Chondrocyte (in vitro differentiated cells): Measurements from ENCODE around the gene KCTD16. TPM values are rescaled to one million over a fixed set of nuclear protein-coding genes. Genes with fewer than 3 reads are reported as not detected.

Experiments used
- DNase-seq: peaks from one replicate; pipeline ENCODE4 v3.0.0; 2021; ENCODE audit warnings: mixed read lengths, low spot score
- H3K27ac Mint-ChIP-seq: one replicate; pipeline ENCODE4 v1.8.0; 2021; ENCODE audit warnings: mild to moderate bottlenecking, moderate library complexity, mixed read lengths; ENCODE audit not compliant: unreplicated experiment
- H3K27me3 Mint-ChIP-seq: 2 replicates; pipeline ENCODE4 v1.8.0; 2021; ENCODE audit warnings: low read depth, mixed read lengths
- H3K36me3 Mint-ChIP-seq: 2 replicates; pipeline ENCODE4 v1.8.0; 2021; ENCODE audit warnings: low read depth, mixed read lengths
- H3K4me1 Mint-ChIP-seq: 2 replicates; pipeline ENCODE4 v1.8.0; 2021; ENCODE audit warnings: low read depth, mild to moderate bottlenecking, mixed read lengths
- H3K4me3 Mint-ChIP-seq: one replicate; pipeline ENCODE4 v1.8.0; 2021; ENCODE audit warnings: mild to moderate bottlenecking, moderate library complexity, mixed read lengths; ENCODE audit not compliant: unreplicated experiment
- H3K9me3 Mint-ChIP-seq: 2 replicates; pipeline ENCODE4 v1.8.0; 2021; ENCODE audit warnings: low read depth, mixed read lengths
- CTCF ChIP-seq: fragments of 200-600 bp; sonication (generic); IDR thresholded peaks from 2 replicates; pipeline ENCODE4 v1.5.0; 2021; ENCODE audit warnings: antibody characterized with exemption, mild to moderate bottlenecking, moderate library complexity
- total RNA-seq: library from RNA; stranded (reverse); gene quantifications from 3 replicates; pipeline ENCODE4 v1.2.1, GENCODE V29; 2021

KCTD16 gene
- total RNA-seq, 1 donor from 2014 or later = 1.5 TPM

GRCh38 chr5:144313147-144313726 is 142.6 kb downstream of the KCTD16 start:
- Mint-ChIP-seq H3K27ac (no peak overlapping the region), H3K9me3 (no peaks in the 10 kb centered on the region), H3K27me3 (peaks cover 15% of the 10 kb centered on the region), H3K4me1 (peaks cover 5% of the 10 kb centered on the region), H3K4me3 (no peak overlapping the region), H3K36me3 (no peaks in the 10 kb centered on the region)
- TF ChIP-seq CTCF = no peak
- DNase-seq = no peak

GRCh38 chr5:144315026-144315425 is 144.4 kb downstream of the KCTD16 start:
- H3K27me3 Mint-ChIP-seq = peaks cover 18% of the 10 kb centered on the region
- H3K4me1 Mint-ChIP-seq = no peaks in the 10 kb centered on the region
- no peak for TF ChIP-seq CTCF
- H3K27ac Mint-ChIP-seq = no peak overlapping the region
- H3K36me3 Mint-ChIP-seq = no peaks in the 10 kb centered on the region
- DNase-seq = no peak
- H3K4me3 Mint-ChIP-seq = no peak overlapping the region
- no peaks in the 10 kb centered on the region for H3K9me3 Mint-ChIP-seq

- no peaks in the 10 kb centered on the region for H3K4me1 Mint-ChIP-seq
- TF ChIP-seq CTCF = no peak
- H3K27me3 Mint-ChIP-seq = peaks cover 18% of the 10 kb centered on the region
- H3K36me3 Mint-ChIP-seq = no peaks in the 10 kb centered on the region
- H3K4me3 Mint-ChIP-seq = no peak overlapping the region
- H3K27ac Mint-ChIP-seq = no peak overlapping the region
- no peak for DNase-seq
- H3K9me3 Mint-ChIP-seq = no peaks in the 10 kb centered on the region
Observed at GRCh38 chr5:144315994-144316634, 145.4 kb downstream of the KCTD16 start.

GRCh38 chr5:144318011-144318410 is 147.3 kb downstream of the KCTD16 start:
- Mint-ChIP-seq H3K4me1 (no peaks in the 10 kb centered on the region), H3K27ac (no peak overlapping the region), H3K27me3 (peaks cover 15% of the 10 kb centered on the region), H3K36me3 (no peaks in the 10 kb centered on the region), H3K9me3 (no peaks in the 10 kb centered on the region), H3K4me3 (no peak overlapping the region)
- no peak for DNase-seq
- no peak for TF ChIP-seq CTCF

GRCh38 chr5:144318460-144318859 is 147.8 kb downstream of the KCTD16 start:
- TF ChIP-seq CTCF = no peak
- DNase-seq = no peak
- peaks cover 15% of the 10 kb centered on the region for H3K27me3 Mint-ChIP-seq
- no peak overlapping the region for H3K27ac Mint-ChIP-seq
- H3K4me1 Mint-ChIP-seq = no peaks in the 10 kb centered on the region
- no peaks in the 10 kb centered on the region for H3K36me3 Mint-ChIP-seq
- no peaks in the 10 kb centered on the region for H3K9me3 Mint-ChIP-seq
- H3K4me3 Mint-ChIP-seq = no peak overlapping the region
